ENCODE measurements around the gene EFR3B.

The EFR3B gene

GRCh38 chr2:25184254-25184653, 142.4 kb downstream of the EFR3B start:
- no peak for DNase-seq (ENCODE audit: low spot score)

- no peak for DNase-seq (ENCODE audit: low spot score)
These were observed 146.0 kb downstream of the EFR3B start for GRCh38 chr2:25187729-25188350.

GRCh38 chr2:25188405-25188804, 146.5 kb downstream of the EFR3B start:
- DNase-seq (ENCODE audit: low spot score) = no peak

DNA sequence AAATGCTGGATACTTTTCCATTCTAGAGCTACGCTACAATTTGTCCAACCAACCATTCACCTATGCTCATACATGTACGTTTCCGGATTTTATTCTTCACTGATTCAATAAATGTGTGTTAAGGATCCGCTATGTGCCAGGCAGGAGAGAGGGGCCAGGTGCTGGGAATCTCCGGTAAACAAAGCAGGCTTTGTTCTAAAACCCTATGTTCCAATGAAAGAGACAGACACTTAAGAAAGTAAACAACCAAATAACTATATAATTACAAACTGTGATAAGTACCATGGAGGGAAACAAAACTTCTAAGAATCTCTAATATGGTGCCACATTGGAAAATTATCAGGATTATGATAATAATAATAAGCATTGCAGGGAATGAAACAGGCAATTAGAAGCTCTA, 148.7 kb downstream of the EFR3B start:
- DNase-seq (ENCODE audit: low spot score) = no peak

GRCh38 chr2:25194576-25195122, 152.8 kb downstream of the EFR3B start:
- DNase-seq (ENCODE audit: low spot score) = no peak

DNA sequence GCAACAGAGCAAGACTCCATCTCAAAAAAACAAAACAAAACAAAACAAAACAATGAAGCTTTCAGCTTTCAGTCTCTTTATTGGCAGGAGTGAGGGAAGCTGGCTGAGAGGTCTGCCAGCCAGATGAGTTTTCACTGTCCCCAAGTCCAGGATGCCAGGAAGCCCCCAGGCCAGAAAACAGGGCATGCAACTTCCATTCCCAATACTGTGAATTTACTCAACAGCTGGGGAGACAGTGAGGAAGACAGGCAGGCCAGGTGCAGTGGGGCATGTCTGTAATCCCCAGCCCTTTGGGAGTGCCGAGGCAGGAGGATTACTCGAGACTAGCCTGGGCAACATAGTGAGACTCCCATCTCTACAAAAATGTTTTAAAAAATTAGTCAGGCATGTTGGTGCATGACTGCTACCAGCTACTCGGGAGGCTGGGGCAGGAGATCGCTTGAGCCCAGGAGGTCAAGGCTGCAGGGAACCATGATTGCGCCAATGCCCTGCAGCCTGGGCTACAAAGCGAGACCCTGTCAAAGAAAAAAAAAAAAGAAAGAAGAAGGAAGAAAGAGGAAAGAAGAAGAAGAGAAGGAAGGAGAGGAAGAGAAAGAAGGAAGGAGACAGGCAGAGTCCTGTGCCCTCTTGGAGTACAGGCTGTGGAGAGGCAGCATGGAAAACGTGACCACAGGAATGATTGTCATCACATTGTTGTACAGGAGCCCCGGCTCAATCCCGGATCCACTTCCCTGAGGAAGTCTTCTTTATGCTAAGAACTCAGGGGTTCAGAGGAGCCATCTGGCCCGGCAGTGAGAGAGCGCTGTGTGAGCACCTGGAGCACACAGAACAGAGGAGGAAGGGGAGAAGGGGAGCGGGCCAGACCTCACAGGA, 155.7 kb downstream of the EFR3B start:
- no peak for DNase-seq (ENCODE audit: low spot score)

DNA sequence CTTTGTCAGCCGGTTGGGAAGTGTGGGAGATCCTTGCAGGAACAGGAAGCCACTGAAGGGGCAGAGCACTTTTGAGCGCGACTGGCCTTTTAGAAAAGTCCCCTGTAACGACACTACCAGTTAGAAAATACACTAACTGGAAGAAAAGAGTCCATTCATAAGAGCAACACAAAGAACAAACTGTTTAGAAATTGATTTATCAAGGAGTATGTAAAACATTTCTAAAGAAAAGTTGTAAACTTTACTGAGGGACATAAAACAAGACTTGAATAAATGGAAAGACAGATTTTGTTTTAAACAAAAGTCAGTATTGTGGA, 156.3 kb downstream of the EFR3B start:
- DNase-seq (ENCODE audit: low spot score) = no peak

- DNase-seq (ENCODE audit: low spot score) = no peak
These were observed 156.7 kb downstream of the EFR3B start for GRCh38 chr2:25198576-25198975.

GRCh38 chr2:25201265-25201664, 159.4 kb downstream of the EFR3B start:
- no peak for DNase-seq (ENCODE audit: low spot score)

DNA sequence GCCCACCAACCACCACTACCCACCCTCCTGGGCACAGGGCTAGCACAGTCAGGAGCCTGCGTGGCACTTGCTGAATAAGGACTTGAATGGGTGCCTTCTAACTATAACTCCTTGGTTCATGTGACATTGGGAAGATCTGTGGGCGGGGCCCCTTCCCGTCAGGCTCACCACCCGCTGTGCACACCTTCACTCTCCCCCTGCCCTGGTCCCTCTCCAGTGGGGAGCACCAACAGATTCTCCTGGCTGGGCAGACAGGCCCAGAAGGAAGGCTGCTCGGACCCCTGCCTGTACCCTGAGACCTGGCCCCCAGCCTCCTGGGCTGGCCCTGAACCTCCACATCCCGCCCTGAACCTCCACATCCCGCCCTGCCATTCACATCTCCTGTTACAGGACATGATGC, 159.9 kb downstream of the EFR3B start:
- DNase-seq (ENCODE audit: low spot score) = no peak

DNA sequence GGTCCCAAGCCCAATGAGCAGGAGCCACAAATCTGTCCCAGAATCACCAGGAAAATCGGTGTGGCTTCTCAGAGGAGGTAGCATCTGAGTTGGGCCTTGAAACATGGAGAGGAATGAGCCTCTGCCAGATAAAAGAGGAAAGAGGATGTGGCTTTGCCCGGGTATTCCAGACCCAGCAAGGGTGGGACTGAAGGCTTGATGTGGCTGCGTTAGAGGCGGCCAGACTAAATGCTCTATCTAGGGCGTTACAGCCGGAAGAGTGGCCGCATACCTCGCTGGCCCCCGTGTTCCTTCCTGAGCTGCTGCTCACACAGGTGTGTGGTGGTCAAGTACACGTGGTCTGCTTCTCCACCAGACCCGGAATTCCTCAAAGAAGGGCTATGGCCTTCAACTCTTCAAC, 160.4 kb downstream of the EFR3B start:
- no peak for DNase-seq (ENCODE audit: low spot score)

DNA sequence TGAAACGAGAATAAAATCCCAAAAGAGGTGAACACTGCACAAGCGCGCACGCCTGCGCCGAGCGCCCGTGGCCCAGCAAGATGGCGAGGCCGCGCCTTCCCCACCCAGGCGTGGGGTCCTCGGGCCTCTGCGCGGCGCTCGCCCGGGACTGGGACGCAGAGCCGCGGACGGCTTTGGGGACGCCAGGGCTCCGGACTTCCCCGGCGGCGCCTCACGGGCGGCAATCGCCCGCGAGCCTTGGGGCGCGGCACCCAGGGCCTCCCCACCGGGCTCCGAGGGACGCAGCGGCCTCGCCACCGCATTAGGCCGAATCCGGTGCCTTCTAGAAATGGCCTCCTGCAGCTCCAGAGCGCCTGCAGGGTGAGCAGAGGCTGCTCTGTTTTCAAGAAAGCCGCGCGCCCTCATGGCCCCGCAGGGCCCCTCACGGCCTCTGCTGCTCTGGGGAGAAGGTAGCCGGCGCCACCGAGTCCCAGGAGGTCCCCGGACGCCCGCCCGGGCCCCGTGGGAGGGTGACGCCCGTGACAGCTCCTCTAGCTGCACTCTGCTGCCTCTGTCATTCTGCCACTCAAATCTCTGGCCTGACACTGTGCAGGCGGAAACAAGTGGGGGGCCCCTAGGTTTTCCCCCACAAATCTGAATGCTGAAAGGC, 162.4 kb downstream of the EFR3B start:
- DNase-seq (ENCODE audit: low spot score) = no peak

DNA sequence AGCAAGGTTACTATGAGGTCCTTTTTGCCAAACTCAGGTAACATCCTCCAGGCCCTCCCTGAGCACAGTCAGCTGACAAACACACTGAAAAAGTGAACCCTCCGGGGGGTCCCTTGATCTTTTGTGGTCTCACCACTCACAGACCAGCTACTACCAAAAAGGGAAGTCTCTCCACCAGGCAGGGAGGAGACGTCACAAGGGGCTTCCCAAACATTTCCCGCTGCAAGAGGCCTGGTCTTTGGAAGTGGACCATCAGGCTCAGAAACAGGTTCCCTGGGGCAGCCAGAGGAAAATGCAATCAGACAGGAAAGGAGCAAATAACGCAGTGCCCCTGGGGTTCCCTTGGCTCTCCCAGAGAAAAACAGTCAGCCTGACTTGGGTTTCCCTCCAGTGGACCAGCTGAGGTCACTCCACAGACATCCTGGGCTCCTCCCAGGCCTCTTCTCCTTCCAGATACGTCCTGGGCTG, 165.2 kb downstream of the EFR3B start:
- DNase-seq (ENCODE audit: low spot score) = no peak

Measured in AG08396 (cell line).